Effector memory CD8-positive, alpha-beta T cell (primary cell): Measurements from ENCODE around the gene GRID2.

ENCODE experiments used
- ATAC-seq: fragments of 150-1000 bp; cut with Tn5 transposase; replicated peaks from 2 replicates; pipeline ENCODE4 v1.10.0; 2021; ENCODE audit warnings: mild to moderate bottlenecking, moderate library complexity
- DNase-seq, 3 experiments: peaks; one replicate each; pipeline ENCODE4 v3.0.0; 2021
- H3K27ac Mint-ChIP-seq, 2 donors: one replicate each; pipeline ENCODE4 v1.8.0; 2022; ENCODE audit warnings: mild to moderate bottlenecking in 2 of 2, mixed read lengths in 2 of 2, moderate library complexity in 2 of 2
- H3K27me3 Mint-ChIP-seq, 2 donors: one replicate each; pipeline ENCODE4 v1.8.0; 2022; ENCODE audit warnings: mixed read lengths in 2 of 2
- H3K36me3 Mint-ChIP-seq: one replicate; pipeline ENCODE4 v1.8.0; 2022; ENCODE audit warnings: mild to moderate bottlenecking, moderate library complexity, mixed read lengths; ENCODE audit not compliant: insufficient read depth
- H3K4me1 Mint-ChIP-seq, 2 donors: one replicate each; pipeline ENCODE4 v1.8.0; 2022; ENCODE audit warnings: low read depth in 2 of 2, mixed read lengths in 2 of 2
- H3K4me3 Mint-ChIP-seq, 2 donors: one replicate each; pipeline ENCODE4 v1.8.0; 2022; ENCODE audit warnings: mild to moderate bottlenecking in 2 of 2, mixed read lengths in 2 of 2, moderate library complexity in 2 of 2
- H3K9me3 Mint-ChIP-seq, 2 donors: one replicate each; pipeline ENCODE4 v1.8.0; 2022; ENCODE audit warnings: mixed read lengths in 2 of 2
- total RNA-seq, 9 experiments: gene quantifications; one replicate each; lab custom pipeline; 2026; lab: John Stamatoyannopoulos, UW

The GRID2 gene
- 0 reads per million in 9 experiments for total RNA-seq

DNA sequence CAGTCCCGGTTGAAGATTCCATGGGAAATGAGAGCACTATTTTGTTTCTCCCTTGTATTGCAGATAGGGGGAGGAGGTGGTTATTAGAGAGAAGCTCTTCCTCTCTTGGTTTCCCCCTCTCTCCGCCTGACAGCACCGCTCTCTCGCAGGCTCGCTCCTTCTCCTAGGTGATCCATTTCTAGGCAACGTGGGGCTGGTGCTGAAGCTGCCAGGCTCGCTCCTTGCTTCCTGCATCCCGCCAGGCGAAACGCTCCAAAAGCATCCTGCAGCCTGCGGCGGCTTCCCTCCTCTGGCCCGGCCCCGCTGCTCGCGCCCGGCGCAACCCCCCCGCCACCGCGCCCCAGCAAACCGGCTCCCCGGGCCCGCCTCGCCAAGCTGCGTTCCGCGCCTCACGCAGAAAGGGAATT is at the start of gene GRID2:
Gene GRID2, plus strand, starts transcription at position 346 of the 407 bp plus-strand sequence.
- H3K27me3 Mint-ChIP-seq, result peaks cover 0 to 10% of the 10 kb centered on the region in 2 donors
- no peaks in the 10 kb centered on the region for H3K4me1 Mint-ChIP-seq
- H3K36me3 Mint-ChIP-seq, result no peaks in the 10 kb centered on the region
- H3K9me3 Mint-ChIP-seq, result peaks cover 4 to 6% of the 10 kb centered on the region in 2 donors
- ATAC-seq (no peak), DNase-seq (no peak)
- H3K27ac Mint-ChIP-seq, result no peak within 1 kb of the TSS
- no peak within 1 kb of the TSS for H3K4me3 Mint-ChIP-seq

GRCh38 chr4:92253986-92254671 is 49.6 kb upstream of the GRID2 start:
- Mint-ChIP-seq H3K4me1 (no peaks in the 10 kb centered on the region), H3K36me3 (no peaks in the 10 kb centered on the region), H3K9me3 (peaks cover 6 to 7% of the 10 kb centered on the region in 2 donors), H3K4me3 (no peak overlapping the region), H3K27ac (no peak overlapping the region), H3K27me3 (no peaks in the 10 kb centered on the region)
- no peak for ATAC-seq
- DNase-seq, result no peak

- Mint-ChIP-seq H3K36me3 (no peaks in the 10 kb centered on the region), H3K4me1 (no peaks in the 10 kb centered on the region), H3K9me3 (peaks cover 6 to 10% of the 10 kb centered on the region in 2 donors), H3K27me3 (no peaks in the 10 kb centered on the region), H3K27ac (no peak overlapping the region), H3K4me3 (no peak overlapping the region)
- ATAC-seq (no peak), DNase-seq (no peak)
These were observed 48.9 kb upstream of the GRID2 start for GRCh38 chr4:92254767-92255442.

DNA sequence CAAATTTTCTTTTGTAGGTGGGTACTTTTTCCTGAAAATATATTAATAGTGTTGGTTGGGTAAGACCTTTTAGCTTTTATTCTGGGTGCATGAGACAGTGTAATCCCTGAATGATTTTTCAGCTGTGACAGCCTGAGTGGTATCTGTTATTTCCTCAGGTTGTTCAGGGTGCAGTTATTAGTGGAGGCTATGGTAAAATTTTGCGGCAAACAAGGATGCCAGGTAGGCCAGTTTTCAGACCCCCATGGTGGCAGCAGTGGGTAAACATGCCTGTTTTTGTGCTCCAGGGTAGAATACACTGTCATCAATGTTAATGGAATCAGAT is 47.9 kb upstream of the GRID2 start:
- peaks cover 0 to 8% of the 10 kb centered on the region in 2 donors for H3K9me3 Mint-ChIP-seq
- DNase-seq, result no peak
- H3K27me3 Mint-ChIP-seq, result no peaks in the 10 kb centered on the region
- no peak overlapping the region for H3K27ac Mint-ChIP-seq
- H3K36me3 Mint-ChIP-seq, result no peaks in the 10 kb centered on the region
- no peak for ATAC-seq
- no peaks in the 10 kb centered on the region for H3K4me1 Mint-ChIP-seq
- no peak overlapping the region for H3K4me3 Mint-ChIP-seq

- Mint-ChIP-seq H3K27ac (no peak overlapping the region), H3K4me3 (no peak overlapping the region), H3K36me3 (no peaks in the 10 kb centered on the region), H3K9me3 (peaks cover 0 to 6% of the 10 kb centered on the region in 2 donors), H3K4me1 (no peaks in the 10 kb centered on the region), H3K27me3 (no peaks in the 10 kb centered on the region)
- ATAC-seq, result no peak
- no peak for DNase-seq
These were observed 45.6 kb upstream of the GRID2 start for GRCh38 chr4:92257931-92258857.

DNA sequence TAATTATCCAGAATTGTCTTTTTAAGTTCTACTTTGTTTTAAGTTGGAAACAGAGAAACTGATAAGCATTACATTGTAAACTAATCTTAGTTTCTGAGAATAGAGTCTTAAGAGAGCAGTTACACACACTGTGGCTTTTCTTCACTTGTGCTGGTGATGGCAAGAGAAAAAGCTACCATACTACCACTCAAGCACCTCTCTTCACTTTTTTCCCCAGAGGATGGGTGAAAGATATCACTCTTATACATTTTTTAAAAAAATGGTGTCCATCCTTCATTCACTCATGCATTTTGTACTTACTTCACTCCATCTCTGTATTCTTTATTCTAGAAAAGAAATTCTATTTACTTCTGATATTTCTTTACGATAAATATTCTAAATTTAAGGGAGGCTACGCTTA is 42.5 kb upstream of the GRID2 start:
- Mint-ChIP-seq H3K27me3 (no peaks in the 10 kb centered on the region), H3K36me3 (no peaks in the 10 kb centered on the region), H3K4me1 (no peaks in the 10 kb centered on the region), H3K27ac (no peak overlapping the region), H3K4me3 (no peak overlapping the region), H3K9me3 (peaks cover 0 to 6% of the 10 kb centered on the region in 2 donors)
- DNase-seq (no peak), ATAC-seq (no peak)

DNA sequence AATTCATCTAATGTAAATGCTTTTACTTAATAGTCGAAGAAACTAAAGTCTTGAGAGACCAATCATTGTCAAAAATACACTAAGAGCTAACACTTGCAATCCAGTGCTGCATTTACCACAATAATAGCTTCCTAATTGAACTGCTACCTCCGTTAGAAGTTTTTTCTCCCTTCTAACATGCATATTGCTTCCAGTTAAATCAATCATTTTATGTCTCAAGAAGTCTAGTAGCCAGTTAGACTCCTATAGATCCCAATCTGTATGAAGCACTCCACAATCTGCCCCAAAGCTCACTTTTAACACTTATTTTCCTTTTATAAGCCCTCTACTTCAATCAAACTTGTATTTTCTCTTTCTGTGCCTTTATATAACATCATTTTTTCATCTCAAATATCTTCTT is 41.4 kb upstream of the GRID2 start:
- H3K27ac Mint-ChIP-seq, result no peak overlapping the region
- H3K36me3 Mint-ChIP-seq, result no peaks in the 10 kb centered on the region
- ATAC-seq (no peak), DNase-seq (no peak)
- H3K27me3 Mint-ChIP-seq, result no peaks in the 10 kb centered on the region
- no peaks in the 10 kb centered on the region for H3K4me1 Mint-ChIP-seq
- H3K9me3 Mint-ChIP-seq, result peaks cover 0 to 3% of the 10 kb centered on the region in 2 donors
- no peak overlapping the region for H3K4me3 Mint-ChIP-seq

- H3K4me1 Mint-ChIP-seq, result no peaks in the 10 kb centered on the region
- H3K27me3 Mint-ChIP-seq, result no peaks in the 10 kb centered on the region
These were observed 40.8 kb upstream of the GRID2 start for GRCh38 chr4:92263010-92263409.

DNA sequence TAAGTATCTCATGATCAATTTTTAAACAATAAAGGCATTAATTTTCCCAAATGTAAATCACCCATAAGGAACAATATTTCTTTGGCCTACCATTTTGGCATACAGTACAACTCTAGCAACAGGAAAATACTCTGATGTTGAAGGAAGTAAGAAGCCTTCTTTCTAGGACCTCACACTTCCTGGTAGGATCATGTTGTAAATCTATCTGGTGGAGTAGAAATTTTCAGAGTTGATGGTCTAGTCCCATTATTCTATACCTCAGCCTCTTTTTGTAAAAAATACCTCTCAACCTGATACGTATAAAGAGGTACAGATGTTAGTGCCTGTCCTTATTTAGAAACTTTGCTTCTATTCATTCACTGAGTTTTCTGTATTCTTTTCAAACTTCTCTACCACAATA is 40.2 kb upstream of the GRID2 start:
- no peak overlapping the region for H3K4me3 Mint-ChIP-seq
- no peaks in the 10 kb centered on the region for H3K4me1 Mint-ChIP-seq
- no peaks in the 10 kb centered on the region for H3K27me3 Mint-ChIP-seq
- DNase-seq, result no peak
- H3K9me3 Mint-ChIP-seq, result peaks cover 0 to 3% of the 10 kb centered on the region in 2 donors
- no peak for ATAC-seq
- no peaks in the 10 kb centered on the region for H3K36me3 Mint-ChIP-seq
- no peak overlapping the region for H3K27ac Mint-ChIP-seq

More at GRCh38 chr4:92263010-92263409, 40.8 kb upstream of the GRID2 start:
- DNase-seq (no peak), ATAC-seq (no peak)
- Mint-ChIP-seq H3K4me3 (no peak overlapping the region), H3K36me3 (no peaks in the 10 kb centered on the region), H3K27ac (no peak overlapping the region), H3K9me3 (peaks cover 0 to 3% of the 10 kb centered on the region in 2 donors)

- Mint-ChIP-seq H3K4me3 (no peak overlapping the region), H3K27me3 (no peaks in the 10 kb centered on the region), H3K27ac (no peak overlapping the region), H3K9me3 (peaks cover 0 to 3% of the 10 kb centered on the region in 2 donors), H3K36me3 (no peaks in the 10 kb centered on the region), H3K4me1 (no peaks in the 10 kb centered on the region)
- DNase-seq, result no peak
- ATAC-seq, result no peak
These were observed 39.6 kb upstream of the GRID2 start for GRCh38 chr4:92264163-92264562.

DNA sequence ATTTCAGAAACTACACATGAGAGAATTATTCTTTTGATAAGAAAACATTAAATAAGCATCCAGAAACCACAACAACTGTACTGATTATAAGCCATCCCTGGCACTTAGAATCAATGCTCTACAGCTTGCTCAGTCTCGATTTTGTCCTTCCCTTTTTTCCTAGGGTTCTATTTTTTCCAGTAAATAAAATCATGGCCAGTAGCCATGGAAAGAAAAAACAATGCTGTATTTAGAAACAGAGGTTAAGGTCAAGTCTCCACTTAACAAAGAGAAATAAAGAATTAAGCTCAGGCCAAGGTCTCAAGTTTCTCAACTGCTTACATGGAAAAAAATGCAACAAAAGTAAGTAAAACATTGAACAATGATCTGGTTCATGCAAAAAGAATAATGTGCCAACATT is 38.7 kb upstream of the GRID2 start:
- no peak overlapping the region for H3K4me3 Mint-ChIP-seq
- H3K27me3 Mint-ChIP-seq, result no peaks in the 10 kb centered on the region
- no peaks in the 10 kb centered on the region for H3K4me1 Mint-ChIP-seq
- H3K9me3 Mint-ChIP-seq, result no peaks in the 10 kb centered on the region
- no peak for ATAC-seq
- no peak for DNase-seq
- no peaks in the 10 kb centered on the region for H3K36me3 Mint-ChIP-seq
- no peak overlapping the region for H3K27ac Mint-ChIP-seq

DNA sequence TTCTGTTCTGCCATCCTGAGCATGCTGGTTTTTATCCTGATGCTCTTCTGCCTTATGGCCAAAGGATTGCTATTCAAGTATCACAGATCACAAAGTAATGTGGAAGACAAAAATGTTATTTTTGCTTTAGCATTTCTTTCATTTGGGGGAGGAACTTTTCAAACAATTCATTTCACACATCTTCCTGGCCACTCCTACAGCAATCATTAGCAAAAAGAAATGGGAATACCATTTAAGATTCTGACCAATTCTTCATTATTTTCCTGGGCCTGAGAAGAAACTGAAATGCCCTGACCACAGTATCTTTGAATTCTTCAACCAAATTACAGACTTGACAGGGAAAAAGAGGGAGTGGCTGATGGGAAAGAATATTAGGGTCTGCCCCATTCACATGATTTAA is 38.0 kb upstream of the GRID2 start:
- H3K4me1 Mint-ChIP-seq, result no peaks in the 10 kb centered on the region
- H3K9me3 Mint-ChIP-seq, result no peaks in the 10 kb centered on the region
- H3K4me3 Mint-ChIP-seq, result no peak overlapping the region
- no peaks in the 10 kb centered on the region for H3K27me3 Mint-ChIP-seq
- ATAC-seq, result no peak
- no peak for DNase-seq
- H3K27ac Mint-ChIP-seq, result no peak overlapping the region
- no peaks in the 10 kb centered on the region for H3K36me3 Mint-ChIP-seq

- Mint-ChIP-seq H3K36me3 (no peaks in the 10 kb centered on the region), H3K27ac (no peak overlapping the region), H3K9me3 (peaks cover 0 to 2% of the 10 kb centered on the region in 2 donors), H3K4me3 (no peak overlapping the region), H3K27me3 (no peaks in the 10 kb centered on the region), H3K4me1 (no peaks in the 10 kb centered on the region)
- ATAC-seq (no peak), DNase-seq (no peak)
These were observed 37.2 kb upstream of the GRID2 start for GRCh38 chr4:92266521-92266920.
